SK-N-SH treated with all-trans-retinoic acid at 6 μM for 48 hours (cell line): ENCODE measurements around the gene SDK2.

Source experiments
- ATAC-seq: fragments of 200-7000 bp; cut with Tn5 transposase; 3 replicates; pipeline ENCODE4 v1.9.1; 2020; ENCODE audit warnings: mild to moderate bottlenecking, moderate library complexity
- ARNTL ChIP-seq: fragments of 450-650 bp; formaldehyde crosslinking; IDR thresholded peaks from 2 replicates; pipeline ENCODE4 v1.5.0; 2020; ENCODE audit warnings: low read depth, mild to moderate bottlenecking, moderate library complexity, borderline replicate concordance
- BACH2 ChIP-seq: fragments of 250-450 bp; sonication (Bioruptor Pico); IDR thresholded peaks from 2 replicates; pipeline ENCODE4 v1.9.0; 2021; ENCODE audit warnings: mild to moderate bottlenecking, borderline replicate concordance
- CREB5 ChIP-seq: fragments of 250-450 bp; sonication (Bioruptor Pico); IDR thresholded peaks from 2 replicates; pipeline ENCODE4 v1.5.1; 2020; ENCODE audit warnings: low read depth, mild to moderate bottlenecking, moderate library complexity
- CSDC2 ChIP-seq: fragments of 250-450 bp; sonication (Bioruptor Pico); IDR thresholded peaks from 2 replicates; pipeline ENCODE4 v1.5.0; 2020; ENCODE audit warnings: mild to moderate bottlenecking, moderate library complexity
- CSRNP3 ChIP-seq: fragments of 250-450 bp; sonication (Bioruptor Pico); IDR thresholded peaks from 2 replicates; pipeline ENCODE4 v1.5.1; 2021; ENCODE audit warnings: mild to moderate bottlenecking, moderate library complexity
- GLIS3 ChIP-seq: fragments of 250-450 bp; sonication (Bioruptor Pico); IDR thresholded peaks from 2 replicates; pipeline ENCODE4 v1.5.0; 2020; ENCODE audit warnings: mild to moderate bottlenecking, moderate library complexity
- ISL1 ChIP-seq: fragments of 250-450 bp; sonication (Bioruptor Pico); IDR thresholded peaks from 2 replicates; pipeline ENCODE4 v2.1.2; 2022; ENCODE audit warnings: mild to moderate bottlenecking, moderate library complexity
- OSR1 ChIP-seq: fragments of 250-450 bp; sonication (Bioruptor Pico); IDR thresholded peaks from 2 replicates; pipeline ENCODE4 v1.8.0; 2022; ENCODE audit warnings: moderate library complexity, mild to moderate bottlenecking, inconsistent platforms
- PATZ1 ChIP-seq: fragments of 250-450 bp; sonication (Bioruptor Pico); IDR thresholded peaks from 2 replicates; pipeline ENCODE4 v1.8.0; 2020; ENCODE audit warnings: mild to moderate bottlenecking, moderate library complexity, borderline replicate concordance
- POU6F1 ChIP-seq: fragments of 250-450 bp; sonication (Bioruptor Pico); IDR thresholded peaks from 2 replicates; pipeline ENCODE4 v1.8.0; 2021; ENCODE audit warnings: low read depth, mild to moderate bottlenecking, moderate library complexity, borderline replicate concordance
- PPARA ChIP-seq: fragments of 250-450 bp; sonication (Bioruptor Pico); IDR thresholded peaks from 2 replicates; pipeline ENCODE4 v1.5.0; 2020; ENCODE audit warnings: mild to moderate bottlenecking, borderline replicate concordance
- RARB ChIP-seq: fragments of 250-450 bp; sonication (Bioruptor Pico); IDR thresholded peaks from 2 replicates; pipeline ENCODE4 v1.8.0; 2021; ENCODE audit warnings: mild to moderate bottlenecking, moderate library complexity
- SNAI2 ChIP-seq: fragments of 250-450 bp; sonication (Bioruptor Pico); IDR thresholded peaks from 2 replicates; pipeline ENCODE4 v1.5.0; 2020; ENCODE audit warnings: mild to moderate bottlenecking, moderate library complexity
- TCF4 ChIP-seq: fragments of 250-450 bp; sonication (Bioruptor Pico); IDR thresholded peaks from 2 replicates; pipeline ENCODE4 v1.8.0; 2021; ENCODE audit warnings: mild to moderate bottlenecking, moderate library complexity, borderline replicate concordance
- TOX ChIP-seq: fragments of 250-450 bp; sonication (Bioruptor Pico); IDR thresholded peaks from 2 replicates; pipeline ENCODE4 v1.8.0; 2021; ENCODE audit warnings: mild to moderate bottlenecking, moderate library complexity, borderline replicate concordance
- TSHZ2 ChIP-seq: fragments of 250-450 bp; sonication (Bioruptor Pico); IDR thresholded peaks from 2 replicates; pipeline ENCODE4 v1.5.0; 2020; ENCODE audit warnings: mild to moderate bottlenecking, moderate library complexity
- ZC3H10 ChIP-seq: fragments of 250-450 bp; sonication (Bioruptor Pico); IDR thresholded peaks from 2 replicates; pipeline ENCODE4 v1.5.1; 2021; ENCODE audit warnings: mild to moderate bottlenecking, moderate library complexity
- ZFP3 ChIP-seq: fragments of 250-450 bp; sonication (Bioruptor Pico); IDR thresholded peaks from 2 replicates; pipeline ENCODE4 v1.5.0; 2020; ENCODE audit warnings: mild to moderate bottlenecking, moderate library complexity
- ZFP30 ChIP-seq: fragments of 450-650 bp; formaldehyde crosslinking; IDR thresholded peaks from 2 replicates; pipeline ENCODE4 v1.5.0; 2022; ENCODE audit warnings: mild to moderate bottlenecking, moderate library complexity
- ZNF565 ChIP-seq: fragments of 450-650 bp; formaldehyde crosslinking; conservative IDR thresholded peaks from 2 replicates; pipeline ENCODE4 v1.5.0; 2020; ENCODE audit warnings: low read depth, mild to moderate bottlenecking, moderate library complexity
- ZNF70 ChIP-seq: fragments of 450-650 bp; formaldehyde crosslinking; IDR thresholded peaks from 2 replicates; pipeline ENCODE4 v1.5.0; 2020; ENCODE audit warnings: mild to moderate bottlenecking, moderate library complexity
- ZNF8 ChIP-seq: fragments of 450-650 bp; formaldehyde crosslinking; IDR thresholded peaks from 2 replicates; pipeline ENCODE4 v1.5.0; 2020; ENCODE audit warnings: mild to moderate bottlenecking, moderate library complexity

The SDK2 gene

GRCh38 chr17:73625006-73625405, 19.2 kb downstream of the SDK2 start:
- TF ChIP-seq PPARA = no peak
- TF ChIP-seq GLIS3 (CRISPR knock-in tag) = no peak
- TF ChIP-seq ZC3H10 (CRISPR knock-in tag) = no peak
- TF ChIP-seq ZNF8 (CRISPR knock-in tag) = no peak
- no peak for TF ChIP-seq ARNTL (CRISPR knock-in tag)
- TF ChIP-seq CSDC2 = no peak
- TF ChIP-seq RARB (CRISPR knock-in tag) = no peak
- TF ChIP-seq TOX (CRISPR knock-in tag) = no peak
- no peak for TF ChIP-seq CREB5 (CRISPR knock-in tag)
- no peak for TF ChIP-seq OSR1
- no peak for TF ChIP-seq ISL1 (CRISPR knock-in tag)
- TF ChIP-seq ZNF565 (CRISPR knock-in tag) = no peak
- TF ChIP-seq SNAI2 = no peak
- no peak for TF ChIP-seq ZNF70 (CRISPR knock-in tag)
- no peak for TF ChIP-seq POU6F1 (CRISPR knock-in tag)
- no peak for TF ChIP-seq ZFP30 (CRISPR knock-in tag)
- ATAC-seq = no peak

- no peak for TF ChIP-seq PPARA
- TF ChIP-seq ARNTL (CRISPR knock-in tag) = no peak
- no peak for TF ChIP-seq ZFP3 (CRISPR knock-in tag)
- no peak for TF ChIP-seq OSR1
- TF ChIP-seq ZNF565 (CRISPR knock-in tag) = no peak
- TF ChIP-seq CREB5 (CRISPR knock-in tag) = no peak
- TF ChIP-seq CSRNP3 (CRISPR knock-in tag) = no peak
- TF ChIP-seq GLIS3 (CRISPR knock-in tag) = no peak
- no peak for TF ChIP-seq ZFP30 (CRISPR knock-in tag)
- no peak for TF ChIP-seq TCF4 (CRISPR knock-in tag)
- no peak for TF ChIP-seq TOX (CRISPR knock-in tag)
- no peak for ATAC-seq
Observed at GRCh38 chr17:73624496-73624988, 19.7 kb downstream of the SDK2 start.

GRCh38 chr17:73623818-73624217, 20.4 kb downstream of the SDK2 start:
- TF ChIP-seq TOX (CRISPR knock-in tag) (no peak), CREB5 (CRISPR knock-in tag) (no peak), RARB (CRISPR knock-in tag) (no peak), PATZ1 (no peak), ZNF70 (CRISPR knock-in tag) (no peak), BACH2 (CRISPR knock-in tag) (no peak), ARNTL (CRISPR knock-in tag) (no peak), TCF4 (CRISPR knock-in tag) (no peak), OSR1 (no peak), ZFP30 (CRISPR knock-in tag) (no peak), ZC3H10 (CRISPR knock-in tag) (no peak), ISL1 (CRISPR knock-in tag) (no peak), GLIS3 (CRISPR knock-in tag) (no peak), SNAI2 (no peak), CSDC2 (no peak), CSRNP3 (CRISPR knock-in tag) (no peak), TSHZ2 (CRISPR knock-in tag) (no peak)
- TF ChIP-seq, all 23 proteins: peak for 0
- ATAC-seq = no peak
